Suprapubic skin (tissue), 4 donors: ENCODE results near the gene FBXL13.

ENCODE experiments used
- EP300 ChIP-seq: sonication (generic); formaldehyde crosslinking; IDR thresholded peaks from one replicate; pipeline ENCODE4 v1.6.1; 2017; ENCODE audit warnings: antibody characterized with exemption
- POLR2A ChIP-seq, 2 donors: fragments of 450-650 bp; IDR thresholded peaks; one replicate each; pipeline ENCODE4 v1.6.1; 2017; ENCODE audit warnings: antibody characterized with exemption in 2 of 2, mild to moderate bottlenecking in 2 of 2, moderate library complexity in 2 of 2
- POLR2AphosphoS5 ChIP-seq, 3 donors: sonication (generic); formaldehyde crosslinking; IDR thresholded peaks; one replicate each; pipeline ENCODE4 v1.6.1; 2017; ENCODE audit warnings: antibody characterized with exemption in 3 of 3
- TF ChIP-seq, protein P1 (sequence below), 2 donors: fragments of 200-600 bp in 1 of 2; fragments of 450-650 bp in 1 of 2; sonication (generic) in 1 of 2; IDR thresholded peaks; one replicate each; pipeline ENCODE4 v1.5.1; 2016 to 2019; ENCODE audit warnings: antibody characterized with exemption in 2 of 2, mild to moderate bottlenecking in 1 of 2, moderate library complexity in 1 of 2

DNA sequence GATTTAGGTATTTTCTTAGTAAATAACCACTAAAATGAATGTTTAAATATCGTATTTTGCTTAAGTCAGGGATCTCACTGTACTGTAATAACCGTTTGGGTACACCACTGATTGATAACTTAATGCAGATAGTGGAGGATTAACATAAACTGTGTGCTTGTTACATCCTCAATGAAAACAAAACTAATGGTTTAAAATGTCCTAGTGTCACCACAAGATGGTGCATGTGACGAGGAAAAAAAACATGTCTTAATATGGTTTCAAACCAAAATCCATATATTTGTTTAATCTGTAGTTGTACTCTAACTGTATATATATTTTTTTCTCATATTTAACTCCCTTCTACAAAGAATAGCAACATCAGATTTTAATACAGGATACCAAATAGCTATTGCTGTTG is 19.5 kb upstream of the FBXL13 start:
- TF ChIP-seq, protein P1, sequence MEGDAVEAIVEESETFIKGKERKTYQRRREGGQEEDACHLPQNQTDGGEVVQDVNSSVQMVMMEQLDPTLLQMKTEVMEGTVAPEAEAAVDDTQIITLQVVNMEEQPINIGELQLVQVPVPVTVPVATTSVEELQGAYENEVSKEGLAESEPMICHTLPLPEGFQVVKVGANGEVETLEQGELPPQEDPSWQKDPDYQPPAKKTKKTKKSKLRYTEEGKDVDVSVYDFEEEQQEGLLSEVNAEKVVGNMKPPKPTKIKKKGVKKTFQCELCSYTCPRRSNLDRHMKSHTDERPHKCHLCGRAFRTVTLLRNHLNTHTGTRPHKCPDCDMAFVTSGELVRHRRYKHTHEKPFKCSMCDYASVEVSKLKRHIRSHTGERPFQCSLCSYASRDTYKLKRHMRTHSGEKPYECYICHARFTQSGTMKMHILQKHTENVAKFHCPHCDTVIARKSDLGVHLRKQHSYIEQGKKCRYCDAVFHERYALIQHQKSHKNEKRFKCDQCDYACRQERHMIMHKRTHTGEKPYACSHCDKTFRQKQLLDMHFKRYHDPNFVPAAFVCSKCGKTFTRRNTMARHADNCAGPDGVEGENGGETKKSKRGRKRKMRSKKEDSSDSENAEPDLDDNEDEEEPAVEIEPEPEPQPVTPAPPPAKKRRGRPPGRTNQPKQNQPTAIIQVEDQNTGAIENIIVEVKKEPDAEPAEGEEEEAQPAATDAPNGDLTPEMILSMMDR (IDR thresholded peaks at IDR 0.05), result no peak
- TF ChIP-seq POLR2A (IDR thresholded peaks at IDR 0.05) (no peak), POLR2AphosphoS5 (IDR thresholded peaks at IDR 0.05) (no peak), EP300 (no peak)
